ENCODE results near the gene TRMT2A. TPM values are rescaled to one million over a fixed set of nuclear protein-coding genes. Genes with fewer than 3 reads are reported as not detected.

TRMT2A gene
- polyA plus RNA-seq, 1 donor (not counting 4 experiments of a cell fraction or from before 2014, with no cell fraction given), result 18.3 TPM

GRCh38 chr22:20133930-20134549, 17.0 kb upstream of the TRMT2A start:
- Histone ChIP-seq H3K9ac (ENCODE audit: control insufficient read depth, extremely low read depth, insufficient read depth, low read length) (no peak overlapping the region), H3K4me1 (ENCODE audit: control insufficient read depth, extremely low read depth, insufficient read depth, low read length) (peaks cover 15% of the 10 kb centered on the region), H4K20me1 (ENCODE audit: control insufficient read depth, extremely low read depth, insufficient read depth, low read length) (peaks cover 30% of the 10 kb centered on the region), H3K4me2 (ENCODE audit: control insufficient read depth, extremely low read depth, insufficient read depth, low read depth, low read length) (no peak overlapping the region), H3K27ac (ENCODE audit: control insufficient read depth, insufficient read depth, low read length) (no peak overlapping the region), H3K27me3 (ENCODE audit: control insufficient read depth, extremely low read depth, insufficient read depth, low read length) (no peaks in the 10 kb centered on the region), H2AFZ (ENCODE audit: control insufficient read depth, low read length) (no peak overlapping the region), H3K9me1 (ENCODE audit: control insufficient read depth, extremely low read depth, insufficient read depth, low read length) (no peaks in the 10 kb centered on the region), H3K79me2 (ENCODE audit: control insufficient read depth, insufficient read depth, low read length) (peaks cover 61% of the 10 kb centered on the region), H3K9me3 (ENCODE audit: control insufficient read depth, low read depth, low read length) (no peaks in the 10 kb centered on the region), H3K36me3 (ENCODE audit: control insufficient read depth in 2 of 2, extremely low read depth in 1 of 2, insufficient read depth in 2 of 2, low read length in 2 of 2) (peaks cover under 1 to 3% of the 10 kb centered on the region in 2 experiments), H3K4me3 (ENCODE audit: control insufficient read depth in 2 of 3, extremely low read depth in 1 of 3, insufficient read depth in 2 of 3, low read depth in 1 of 3, low read length in 3 of 3) (no peak overlapping the region)
- dilution Hi-C loops (cut with MboI; ENCODE audit: extremely low pct_ligation_motif_present, low sequenced_read_pairs), result no loop called here
- FAIRE-seq, result no peak
- TF ChIP-seq CTCF (optimal IDR thresholded peaks at IDR 0.05 in 1 of 3, IDR thresholded peaks at IDR 0.05 in 1 of 3, conservative IDR thresholded peaks at IDR 0.05 in 1 of 3; ENCODE audit: extremely low read depth in 1 of 3, insufficient read depth in 2 of 3, low read length in 3 of 3) (peak in 1 of 3 experiments; percentile 17), EZH2 (IDR thresholded peaks at IDR 0.05; ENCODE audit: low read length) (no peak)
- DNase-seq (ENCODE audit: low read depth, low spot score), result no peak

GRCh38 chr22:20132686-20133246, 15.7 kb upstream of the TRMT2A start:
- Histone ChIP-seq H3K27ac (ENCODE audit: control insufficient read depth, insufficient read depth, low read length) (peak overlapping the region; percentile 6), H2AFZ (ENCODE audit: control insufficient read depth, low read length) (no peak overlapping the region), H3K4me1 (ENCODE audit: control insufficient read depth, extremely low read depth, insufficient read depth, low read length) (peaks cover 15% of the 10 kb centered on the region), H3K9ac (ENCODE audit: control insufficient read depth, extremely low read depth, insufficient read depth, low read length) (peak overlapping the region; percentile 77), H3K79me2 (ENCODE audit: control insufficient read depth, insufficient read depth, low read length) (peaks cover 52% of the 10 kb centered on the region), H3K9me1 (ENCODE audit: control insufficient read depth, extremely low read depth, insufficient read depth, low read length) (no peaks in the 10 kb centered on the region), H3K9me3 (ENCODE audit: control insufficient read depth, low read depth, low read length) (no peaks in the 10 kb centered on the region), H3K4me2 (ENCODE audit: control insufficient read depth, extremely low read depth, insufficient read depth, low read depth, low read length) (peak overlapping the region; percentile 93), H3K27me3 (ENCODE audit: control insufficient read depth, extremely low read depth, insufficient read depth, low read length) (no peaks in the 10 kb centered on the region), H3K36me3 (ENCODE audit: control insufficient read depth in 2 of 2, extremely low read depth in 1 of 2, insufficient read depth in 2 of 2, low read length in 2 of 2) (peaks cover 0 to 5% of the 10 kb centered on the region in 2 experiments), H3K4me3 (ENCODE audit: control insufficient read depth in 2 of 3, extremely low read depth in 1 of 3, insufficient read depth in 2 of 3, low read depth in 1 of 3, low read length in 3 of 3) (peak overlapping the region; percentile 41 to 86 (median 71)), H4K20me1 (ENCODE audit: control insufficient read depth, extremely low read depth, insufficient read depth, low read length) (peaks cover 23% of the 10 kb centered on the region)
- dilution Hi-C loops (cut with MboI; ENCODE audit: extremely low pct_ligation_motif_present, low sequenced_read_pairs), result no loop called here
- no peak for DNase-seq (ENCODE audit: low read depth, low spot score)
- TF ChIP-seq CTCF (optimal IDR thresholded peaks at IDR 0.05 in 1 of 3, IDR thresholded peaks at IDR 0.05 in 1 of 3, conservative IDR thresholded peaks at IDR 0.05 in 1 of 3; ENCODE audit: extremely low read depth in 1 of 3, insufficient read depth in 2 of 3, low read length in 3 of 3), result no peak
- TF ChIP-seq EZH2 (IDR thresholded peaks at IDR 0.05; ENCODE audit: low read length), result no peak
- FAIRE-seq, result no peak

Data from keratinocyte (primary cell).